H1 (cell line): ENCODE measurements around the gene SERPINF2. TPM values are rescaled to one million over a fixed set of nuclear protein-coding genes. Genes with fewer than 3 reads are reported as not detected.
A peak's percentile ranks its signal among the peaks of the same experiment; 100 is the strongest.

ENCODE experiments used
- CTCF ChIA-PET: fragments of 300-600 bp; sonication (Branson Sonifier 250); formaldehyde crosslinking; loops from one replicate; lab custom pipeline; 2021; ENCODE audit not compliant: partially characterized antibody; lab: Charles Lee
- POLR2A ChIA-PET: fragments of 300-600 bp; sonication (Branson Sonifier 250); formaldehyde crosslinking; loops from one replicate; lab custom pipeline; 2021; ENCODE audit warnings: inconsistent platforms; ENCODE audit not compliant: partially characterized antibody; lab: Charles Lee
- DNase-seq, 2 experiments: peaks; one replicate each; pipeline versions ENCODE4 v3.0.0 to v3.0.0-alpha.2; 2010 to 2022; ENCODE audit warnings: low spot score in 2 of 2, low read depth in 1 of 2, mixed read lengths in 1 of 2
- FAIRE-seq: peaks from 2 replicates; lab custom pipeline; 2011; peaks lifted over from hg19 to GRCh38; lab: Jason Lieb, UNC
- H2AFZ ChIP-seq: 2 replicates; pipeline ENCODE4 v1.8.1; 2012; ENCODE audit warnings: low read length, inconsistent platforms
- H2AK5ac ChIP-seq: 2 replicates; pipeline ENCODE4 v1.6.1; 2013; ENCODE audit warnings: low read depth, low read length
- H2BK120ac ChIP-seq: replicated peaks from 2 replicates; pipeline ENCODE3; 2013; ENCODE audit warnings: low read depth, low read length, inconsistent platforms
- H2BK12ac ChIP-seq: 2 replicates; pipeline ENCODE4 v1.6.1; 2013; ENCODE audit warnings: low read depth, low read length
- H2BK15ac ChIP-seq: 2 replicates; pipeline ENCODE4 v1.6.1; 2013; ENCODE audit warnings: low read length
- H2BK20ac ChIP-seq: 2 replicates; pipeline ENCODE4 v1.6.1; 2013; ENCODE audit warnings: low read length
- H2BK5ac ChIP-seq: 2 replicates; pipeline ENCODE4 v1.6.1; 2013; ENCODE audit warnings: low read depth, low read length
- H3K14ac ChIP-seq: 2 replicates; pipeline ENCODE4 v1.6.1; 2013; ENCODE audit warnings: inconsistent platforms; ENCODE audit not compliant: insufficient read length
- H3K18ac ChIP-seq: 2 replicates; pipeline ENCODE4 v1.6.1; 2013; ENCODE audit warnings: low read length; ENCODE audit errors: extremely low read depth
- H3K23ac ChIP-seq: 2 replicates; pipeline ENCODE4 v1.6.1; 2013; ENCODE audit warnings: inconsistent platforms; ENCODE audit not compliant: insufficient read length
- H3K23me2 ChIP-seq: 2 replicates; pipeline ENCODE4 v1.6.1; 2013; ENCODE audit warnings: low read depth, low read length
- H3K27ac ChIP-seq: 2 replicates; pipeline ENCODE4 v1.6.1; 2011; ENCODE audit warnings: low read depth, low read length, inconsistent platforms
- H3K27me3 ChIP-seq, 4 experiments: replicated peaks in 1 of 4; 1 replicate in 1 of 4; 2 replicates in 3 of 4; pipeline versions ENCODE4 v1.6.1 to v1.8.1; 2011 to 2013; ENCODE audit warnings: low read length in 3 of 4, mild to moderate bottlenecking in 3 of 4, inconsistent platforms in 2 of 4, mixed read lengths in 2 of 4, moderate library complexity in 1 of 4; ENCODE audit not compliant: control insufficient read depth in 3 of 4, insufficient read depth in 3 of 4; ENCODE audit errors: extremely low read depth in 1 of 4
- H3K36me3 ChIP-seq, 4 experiments: 2 replicates each; pipeline versions ENCODE4 v1.6.1 to v1.8.1; 2011 to 2013; ENCODE audit warnings: mild to moderate bottlenecking in 4 of 4, low read length in 3 of 4, moderate library complexity in 2 of 4, control low read depth in 1 of 4, inconsistent platforms in 1 of 4; ENCODE audit not compliant: insufficient read depth in 4 of 4, control insufficient read depth in 2 of 4
- H3K4ac ChIP-seq: replicated peaks from 2 replicates; pipeline ENCODE3; 2013; ENCODE audit warnings: low read length, low read depth, mixed read lengths, inconsistent platforms; ENCODE audit not compliant: insufficient read length
- H3K4me1 ChIP-seq, 4 experiments: replicated peaks in 1 of 4; 1 replicate in 1 of 4; 2 replicates in 3 of 4; pipeline versions ENCODE4 v1.6.1 to v1.8.1; 2011 to 2013; ENCODE audit warnings: low read length in 3 of 4, inconsistent platforms in 2 of 4, mixed read lengths in 1 of 4; ENCODE audit not compliant: insufficient read depth in 4 of 4, control insufficient read depth in 3 of 4
- H3K4me2 ChIP-seq, 2 experiments: 2 replicates each; pipeline versions ENCODE4 v1.6.1 to v1.8.1; 2011 to 2013; ENCODE audit warnings: low read depth in 2 of 2, low read length in 2 of 2, control low read depth in 1 of 2, inconsistent platforms in 1 of 2, mild to moderate bottlenecking in 1 of 2; ENCODE audit not compliant: insufficient read depth in 1 of 2
- H3K4me3 ChIP-seq, 4 experiments: fragments of 200-600, 300-600 bp in 1 of 4; sonication (generic), shearing (Covaris generic), sonication (Bioruptor Twin) in 1 of 4; 2 replicates each; pipeline versions ENCODE4 v1.5.1 to v1.8.1; 2011 to 2016; ENCODE audit warnings: low read length in 4 of 4, low read depth in 3 of 4, control low read depth in 2 of 4, inconsistent platforms in 2 of 4, mild to moderate bottlenecking in 2 of 4, mixed read lengths in 1 of 4, moderate library complexity in 1 of 4; ENCODE audit not compliant: insufficient read depth in 2 of 4; ENCODE audit errors: extremely low read depth in 1 of 4
- H3K56ac ChIP-seq: replicated peaks from 2 replicates; pipeline ENCODE3; 2013; ENCODE audit warnings: low read depth, mild to moderate bottlenecking, mixed read lengths, low read length, inconsistent platforms; ENCODE audit not compliant: insufficient read length
- H3K79me1 ChIP-seq: 2 replicates; pipeline ENCODE4 v1.6.1; 2013; ENCODE audit warnings: low read depth, low read length, control low read depth
- H3K79me2 ChIP-seq, 2 experiments: 2 replicates each; pipeline versions ENCODE4 v1.6.1 to v1.8.1; 2012 to 2013; ENCODE audit warnings: low read length in 2 of 2, mild to moderate bottlenecking in 2 of 2, inconsistent platforms in 1 of 2; ENCODE audit not compliant: insufficient read depth in 2 of 2, control insufficient read depth in 1 of 2
- H3K9ac ChIP-seq, 4 experiments: replicated peaks in 1 of 4; 1 replicate in 1 of 4; 2 replicates in 3 of 4; pipeline versions ENCODE4 v1.6.1 to v1.8.1; 2011 to 2013; ENCODE audit warnings: low read depth in 3 of 4, low read length in 3 of 4, control low read depth in 2 of 4, mild to moderate bottlenecking in 2 of 4, moderate library complexity in 2 of 4, inconsistent platforms in 1 of 4; ENCODE audit errors: extremely low read depth in 1 of 4
- H3K9me3 ChIP-seq, 2 experiments: 2 replicates each; pipeline versions ENCODE4 v1.6.1 to v1.8.1; 2012 to 2013; ENCODE audit warnings: mild to moderate bottlenecking in 2 of 2, moderate library complexity in 2 of 2, control low read depth in 1 of 2, inconsistent platforms in 1 of 2, low read depth in 1 of 2, low read length in 1 of 2, mixed read lengths in 1 of 2; ENCODE audit not compliant: insufficient read depth in 2 of 2
- H4K20me1 ChIP-seq, 2 experiments: replicated peaks in 1 of 2; 2 replicates each; pipeline versions ENCODE3 to v1.8.1; 2011 to 2013; ENCODE audit warnings: inconsistent platforms in 2 of 2, low read length in 2 of 2, mild to moderate bottlenecking in 1 of 2; ENCODE audit not compliant: insufficient read depth in 2 of 2, control insufficient read depth in 1 of 2
- H4K5ac ChIP-seq: 2 replicates; pipeline ENCODE4 v1.6.1; 2013; ENCODE audit warnings: low read length, low read depth, mixed read lengths, inconsistent platforms; ENCODE audit not compliant: insufficient read length
- H4K8ac ChIP-seq: 2 replicates; pipeline ENCODE4 v1.8.0; 2013; ENCODE audit warnings: mild to moderate bottlenecking, moderate library complexity, low read length, inconsistent platforms; ENCODE audit not compliant: insufficient read depth; ENCODE audit errors: extremely low read depth
- H4K91ac ChIP-seq: replicated peaks from 2 replicates; pipeline ENCODE3; 2013; ENCODE audit warnings: low read length, mixed read lengths, inconsistent platforms; ENCODE audit not compliant: insufficient read length
- BRCA1 ChIP-seq: IDR thresholded peaks from 2 replicates; pipeline ENCODE4 v1.6.1; 2012; ENCODE audit warnings: low read depth, low read length, improper control_type of control experiment
- CBX5 ChIP-seq: fragments of 300-800, 300-1000 bp; sonication (generic); IDR thresholded peaks from 2 replicates; pipeline ENCODE4 v1.7.1; 2016; ENCODE audit warnings: antibody characterized with exemption, low read length, low read depth
- CBX8 ChIP-seq: fragments of 300-800, 300-1000 bp; sonication (generic); IDR thresholded peaks from 2 replicates; pipeline ENCODE4 v1.7.1; 2016; ENCODE audit warnings: low read depth, low read length, borderline replicate concordance
- GABPA ChIP-seq: IDR thresholded peaks from 2 replicates; pipeline ENCODE4 v1.6.1; 2011; ENCODE audit warnings: mild to moderate bottlenecking, low read length, moderate library complexity, borderline replicate concordance; ENCODE audit not compliant: insufficient read depth
- JUND ChIP-seq: IDR thresholded peaks from 2 replicates; pipeline ENCODE4 v1.6.1; 2011; ENCODE audit warnings: mild to moderate bottlenecking, improper control_type of control experiment, low read length
- KDM5A ChIP-seq: fragments of 200-600 bp; IDR thresholded peaks from 2 replicates; pipeline ENCODE4 v1.7.1; 2012; ENCODE audit warnings: mild to moderate bottlenecking, low read length, inconsistent platforms, mixed read lengths
- RNF2 ChIP-seq: fragments of 200-900, 300-1000 bp; sonication (generic); IDR thresholded peaks from 2 replicates; pipeline ENCODE4 v1.7.1; 2016; ENCODE audit warnings: borderline replicate concordance, low read depth, mild to moderate bottlenecking, antibody characterized with exemption, low read length; ENCODE audit not compliant: poor library complexity, severe bottlenecking; ENCODE audit errors: missing control alignments
- TCF12 ChIP-seq: IDR thresholded peaks from 2 replicates; pipeline ENCODE4 v1.6.1; 2011; ENCODE audit warnings: low read depth, mild to moderate bottlenecking, low read length
- YY1 ChIP-seq: IDR thresholded peaks from 2 replicates; pipeline ENCODE4 v1.6.1; 2011; ENCODE audit warnings: low read depth, mild to moderate bottlenecking, low read length
- WGBS, 2 experiments: shearing (Covaris generic) in 1 of 2; methylation state at CpG; one replicate each; pipeline versions ENCODE4 v1.1.6 to v1.1.7; 2013 to 2015; ENCODE audit warnings: low lambda C conversion rate in 2 of 2, mixed read lengths in 2 of 2, inconsistent platforms in 1 of 2, low coverage in 1 of 2, missing lambda C conversion rate in 1 of 2; ENCODE audit not compliant: insufficient replicate concordance in 2 of 2, insufficient coverage in 1 of 2, insufficient read length in 1 of 2; ENCODE audit errors: extremely low coverage in 1 of 2, missing lambda C conversion rate in 1 of 2; 5-methylcytosine and 5-hydroxymethylcytosine counted together
- polyA plus RNA-seq, 7 experiments: library from polyadenylated mRNA; depleted of rRNA in 3 of 7; stranded (reverse) in 5 of 7; unstranded in 2 of 7; fragments of >200 nt in 5 of 7; fragments of 200-250 nt in 2 of 7; gene quantifications; 1 replicate in 5 of 7; 2 replicates in 1 of 7; 4 replicates in 1 of 7; pipeline versions ENCODE4 v1.2.1 to v1.2.3, GENCODE V29; 2011 to 2013; ENCODE audit warnings: missing spikeins in 2 of 7, mixed read lengths in 2 of 7
- total RNA-seq: library from RNA; stranded (reverse); fragmentation: NEBNext Ultra II Directional; extraction: Animal tissue kit (Norgen Biotek cat#: 25700); gene quantifications from 2 replicates; pipeline ENCODE4 v1.2.1, GENCODE V29; 2021
- TF ChIP-seq, protein P1 (sequence below): IDR thresholded peaks from 2 replicates; pipeline ENCODE4 v1.6.1; 2011; ENCODE audit warnings: low read depth, mild to moderate bottlenecking, low read length; ENCODE audit not compliant: insufficient read depth

SERPINF2 gene
- total and polyA plus RNA-seq, 2 of the 8 experiments (the other 6 are each of a cell fraction or from before 2014, with no cell fraction given) = 1.8 to 3.2 TPM

DNA sequence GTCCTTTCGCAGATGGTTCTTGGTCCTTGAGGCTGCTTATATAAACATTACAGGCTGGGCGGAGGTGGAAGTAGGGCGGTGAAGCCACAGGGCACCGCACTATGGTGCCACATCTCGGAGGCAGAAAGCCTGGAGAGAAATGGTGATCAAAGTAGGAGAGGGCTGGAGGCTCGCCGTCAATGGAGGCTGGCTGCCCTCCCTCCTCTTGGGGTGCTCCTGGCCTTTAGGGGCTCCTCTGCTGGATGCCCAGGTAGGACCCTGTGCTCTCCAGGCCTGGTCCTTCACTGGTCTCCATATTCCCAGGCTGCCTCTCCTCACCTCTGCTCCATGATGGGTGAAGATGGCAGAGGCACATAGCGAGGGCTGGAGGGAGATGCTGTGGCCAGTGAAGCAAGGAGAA lies 30.4 kb upstream of the SERPINF2 start:
- H3K36me3 ChIP-seq = no peaks in the 10 kb centered on the region
- peak overlapping the region; percentile 40; the same call in 1 of the 2 replicates for H2AK5ac ChIP-seq
- H4K20me1 ChIP-seq = peaks cover 0 to 7% of the 10 kb centered on the region in 2 experiments
- H3K9ac ChIP-seq = no peak overlapping the region
- no peak overlapping the region for H2BK120ac ChIP-seq
- H3K79me2 ChIP-seq = no peaks in the 10 kb centered on the region
- H4K91ac ChIP-seq = no peak overlapping the region
- CTCF ChIA-PET = interaction anchor here (0.8 to 2.1 kb wide), 5 partner anchors 10 to 117 kb away, joined by 3 to 15 read pairs (median 4); partner anchors contain the start of gene SERPINF1
- 0 out of 2 replicates have a peak overlapping the region, but pooled peaks have one; percentile 48 for H2BK20ac ChIP-seq
- H3K23me2 ChIP-seq = peaks cover 22% of the 10 kb centered on the region
- peaks cover 7% of the 10 kb centered on the region; the same call in 1 of the 2 replicates for H3K79me1 ChIP-seq
- no peak overlapping the region for H2BK5ac ChIP-seq
- H3K27ac ChIP-seq = no peak overlapping the region
- H3K4ac ChIP-seq = no peak overlapping the region
- H3K9me3 ChIP-seq = no peaks in the 10 kb centered on the region
- H2BK12ac ChIP-seq = no peak overlapping the region
- H4K5ac ChIP-seq = no peak overlapping the region
- H3K27me3 ChIP-seq = peaks cover 0 to 2% (median 0%) of the 10 kb centered on the region in 4 experiments; a peak in 2 of 7 replicates
- no peak overlapping the region for H3K23ac ChIP-seq
- H4K8ac ChIP-seq = no peak overlapping the region
- FAIRE-seq (no peak), DNase-seq (no peak)
- peaks cover 0 to 19% (median 15%) of the 10 kb centered on the region in 4 experiments; a peak in 6 of 7 replicates for H3K4me1 ChIP-seq
- POLR2A ChIA-PET = interaction anchor here (1.1 kb wide), 1 partner anchor 8 kb away, joined by 6 read pairs; no protein-coding TSS in a partner anchor
- H3K56ac ChIP-seq = no peak overlapping the region
- no peak overlapping the region for H3K4me3 ChIP-seq
- H3K14ac ChIP-seq = no peak overlapping the region
- H2BK15ac ChIP-seq = no peak overlapping the region; the same call in 1 of the 2 replicates
- no peak overlapping the region for H3K18ac ChIP-seq
- no peak overlapping the region for H3K4me2 ChIP-seq
- WGBS, 2 experiments = 94% methylated on average over 8 of the region's 8 CpGs; no CpG with 5 or more reads in 1 of the 2 experiments
- H2AFZ ChIP-seq = no peak overlapping the region
- TF ChIP-seq YY1 = no peak
- no peak for TF ChIP-seq JUND
- TF ChIP-seq CBX8 = no peak
- TF ChIP-seq, protein P1, sequence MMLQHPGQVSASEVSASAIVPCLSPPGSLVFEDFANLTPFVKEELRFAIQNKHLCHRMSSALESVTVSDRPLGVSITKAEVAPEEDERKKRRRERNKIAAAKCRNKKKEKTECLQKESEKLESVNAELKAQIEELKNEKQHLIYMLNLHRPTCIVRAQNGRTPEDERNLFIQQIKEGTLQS = no peak
- no peak for TF ChIP-seq TCF12
- no peak for TF ChIP-seq RNF2
- TF ChIP-seq KDM5A = no peak
- TF ChIP-seq CBX5 = no peak
- TF ChIP-seq BRCA1 = no peak
- TF ChIP-seq GABPA = no peak
